ENCODE results near the gene EIF1.

The EIF1 gene

GRCh38 chr17:41725134-41725533 is 36.4 kb downstream of the EIF1 start:
- 0 out of 2 replicates have a peak, but pooled peaks cover 2% of the 10 kb centered on the region for H3K27me3 ChIP-seq (replicated peaks; ENCODE audit: insufficient read depth, low read length)
- H3K4me3 ChIP-seq (ENCODE audit: low read length): no peak overlapping the region
- no peak for DNase-seq
- no peaks in the 10 kb centered on the region for H3K79me2 ChIP-seq (ENCODE audit: low read length)
- no peaks in the 10 kb centered on the region for H3K4me1 ChIP-seq (ENCODE audit: low read length)
- no peak overlapping the region for H3K4me2 ChIP-seq (ENCODE audit: low read depth, low read length)
- no peaks in the 10 kb centered on the region for H3K9me3 ChIP-seq (replicated peaks; ENCODE audit: insufficient read depth, low read length)
- no peaks in the 10 kb centered on the region for H3F3A ChIP-seq (ENCODE audit: insufficient read depth, low read length)
- no peak for TF ChIP-seq EZH2 (optimal IDR thresholded peaks at IDR 0.05; ENCODE audit: low read depth, low read length)
- TF ChIP-seq EZH2phosphoT487 (IDR thresholded peaks at IDR 0.05; ENCODE audit: low read length): no peak
- no peak for TF ChIP-seq CTCF (IDR thresholded peaks at IDR 0.05; ENCODE audit: low read length)
- H3K36me3 ChIP-seq (replicated peaks; ENCODE audit: insufficient read depth, low read length): no peaks in the 10 kb centered on the region
- no peak overlapping the region for H3K9ac ChIP-seq (ENCODE audit: low read length)
- H3K27ac ChIP-seq (ENCODE audit: low read length): no peak overlapping the region
- no peak overlapping the region for H2AFZ ChIP-seq (ENCODE audit: low read length)
- no peaks in the 10 kb centered on the region for H3K9me2 ChIP-seq (replicated peaks; ENCODE audit: insufficient read depth, low read length)
- no peaks in the 10 kb centered on the region for H4K20me1 ChIP-seq (ENCODE audit: insufficient read depth, low read length)

GRCh38 chr17:41728056-41728455 is 39.4 kb downstream of the EIF1 start:
- Histone ChIP-seq H3K27me3 (replicated peaks; ENCODE audit: insufficient read depth, low read length) (peaks cover 29% of the 10 kb centered on the region), H3K4me2 (ENCODE audit: low read depth, low read length) (no peak overlapping the region), H3K79me2 (ENCODE audit: low read length) (no peaks in the 10 kb centered on the region), H3F3A (ENCODE audit: insufficient read depth, low read length) (no peaks in the 10 kb centered on the region), H3K27ac (ENCODE audit: low read length) (no peak overlapping the region), H3K9me2 (replicated peaks; ENCODE audit: insufficient read depth, low read length) (no peaks in the 10 kb centered on the region), H2AFZ (ENCODE audit: low read length) (no peak overlapping the region), H3K36me3 (replicated peaks; ENCODE audit: insufficient read depth, low read length) (no peaks in the 10 kb centered on the region), H3K9me3 (replicated peaks; ENCODE audit: insufficient read depth, low read length) (no peaks in the 10 kb centered on the region), H3K4me3 (ENCODE audit: low read length) (no peak overlapping the region), H3K9ac (ENCODE audit: low read length) (no peak overlapping the region), H4K20me1 (ENCODE audit: insufficient read depth, low read length) (no peaks in the 10 kb centered on the region), H3K4me1 (ENCODE audit: low read length) (no peaks in the 10 kb centered on the region)
- no peak for DNase-seq
- TF ChIP-seq EZH2phosphoT487 (IDR thresholded peaks at IDR 0.05; ENCODE audit: low read length) (no peak), CTCF (IDR thresholded peaks at IDR 0.05; ENCODE audit: low read length) (no peak), EZH2 (optimal IDR thresholded peaks at IDR 0.05; ENCODE audit: low read depth, low read length) (no peak)

DNA sequence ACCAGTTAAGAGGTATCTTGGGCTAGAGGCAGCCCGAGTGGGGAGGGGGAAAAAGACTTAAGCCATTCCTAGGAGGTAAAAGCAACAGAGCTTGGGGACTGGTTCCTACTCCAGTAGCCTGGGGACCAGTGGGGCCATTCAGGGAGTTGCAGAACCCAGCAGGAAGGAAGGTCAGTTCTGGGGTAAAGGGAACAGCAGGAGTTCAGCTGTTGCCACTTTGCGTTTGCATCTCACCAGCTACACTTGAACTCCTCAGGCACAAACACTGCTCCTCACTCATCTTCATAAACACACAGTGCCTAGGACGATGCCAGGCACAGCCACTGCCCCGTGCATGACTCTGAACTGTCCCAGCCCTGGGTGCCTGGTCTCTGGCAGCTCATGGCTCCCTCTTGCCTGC is 41.8 kb downstream of the EIF1 start:
- no peaks in the 10 kb centered on the region for H3K79me2 ChIP-seq (ENCODE audit: low read length)
- no peak overlapping the region for H3K4me2 ChIP-seq (ENCODE audit: low read depth, low read length)
- H3K27ac ChIP-seq (ENCODE audit: low read length): no peak overlapping the region
- H3K9me3 ChIP-seq (replicated peaks; ENCODE audit: insufficient read depth, low read length): no peaks in the 10 kb centered on the region
- H3F3A ChIP-seq (ENCODE audit: insufficient read depth, low read length): no peaks in the 10 kb centered on the region
- H3K4me3 ChIP-seq (ENCODE audit: low read length): no peak overlapping the region
- no peak overlapping the region for H3K9ac ChIP-seq (ENCODE audit: low read length)
- no peak overlapping the region for H2AFZ ChIP-seq (ENCODE audit: low read length)
- no peak for TF ChIP-seq EZH2 (optimal IDR thresholded peaks at IDR 0.05; ENCODE audit: low read depth, low read length)
- no peak for TF ChIP-seq CTCF (IDR thresholded peaks at IDR 0.05; ENCODE audit: low read length)
- TF ChIP-seq EZH2phosphoT487 (IDR thresholded peaks at IDR 0.05; ENCODE audit: low read length): no peak
- peaks cover 51% of the 10 kb centered on the region for H3K27me3 ChIP-seq (replicated peaks; ENCODE audit: insufficient read depth, low read length)
- no peaks in the 10 kb centered on the region for H3K9me2 ChIP-seq (replicated peaks; ENCODE audit: insufficient read depth, low read length)
- peaks cover 8% of the 10 kb centered on the region; the same call in 1 of the 2 replicates for H3K4me1 ChIP-seq (ENCODE audit: low read length)
- DNase-seq: no peak
- H4K20me1 ChIP-seq (ENCODE audit: insufficient read depth, low read length): no peaks in the 10 kb centered on the region
- H3K36me3 ChIP-seq (replicated peaks; ENCODE audit: insufficient read depth, low read length): no peaks in the 10 kb centered on the region
